ENCODE results near the gene SIAH3.
"Not testable (repeated sequence)": the region's sequence is repeated elsewhere in the genome, so short reads cannot be mapped to it uniquely, and the experiment has no call there.

Gene SIAH3

DNA sequence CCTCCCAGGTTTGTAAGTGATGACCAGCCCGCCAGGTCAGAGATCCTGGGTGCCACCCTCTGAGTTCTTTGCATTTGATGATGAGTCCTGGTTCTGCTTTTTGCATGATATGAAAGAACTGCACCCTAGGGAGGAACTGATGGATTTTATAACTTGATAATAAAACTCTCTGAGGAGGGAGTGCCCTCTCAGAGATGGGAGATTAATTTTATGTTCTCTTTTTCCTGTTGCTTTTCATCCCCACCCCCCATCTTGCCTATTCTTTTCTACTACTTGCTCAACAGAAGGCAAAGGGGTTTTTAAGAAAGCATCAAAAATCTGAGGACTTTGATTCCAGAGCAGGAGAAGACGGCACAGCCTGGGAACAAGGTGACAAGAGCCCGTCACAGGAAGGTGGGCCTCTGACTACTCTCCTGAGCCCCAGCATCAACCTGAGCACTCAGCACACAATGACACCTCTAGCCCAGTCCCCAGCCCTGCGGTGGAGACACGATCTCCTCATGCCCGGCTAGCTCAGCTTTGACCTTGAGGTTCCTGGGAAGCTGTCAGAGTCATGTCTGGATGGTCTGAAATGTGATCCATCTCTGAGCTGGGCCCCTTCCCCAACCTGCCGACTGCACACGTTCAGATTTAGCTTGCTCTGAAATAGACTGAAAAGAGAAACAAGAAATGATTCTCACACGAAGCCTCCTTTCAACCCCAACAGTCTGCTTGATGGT is 69.1 kb downstream of the SIAH3 start:
- DNase-seq (ENCODE audit: low spot score), result no peak

DNA sequence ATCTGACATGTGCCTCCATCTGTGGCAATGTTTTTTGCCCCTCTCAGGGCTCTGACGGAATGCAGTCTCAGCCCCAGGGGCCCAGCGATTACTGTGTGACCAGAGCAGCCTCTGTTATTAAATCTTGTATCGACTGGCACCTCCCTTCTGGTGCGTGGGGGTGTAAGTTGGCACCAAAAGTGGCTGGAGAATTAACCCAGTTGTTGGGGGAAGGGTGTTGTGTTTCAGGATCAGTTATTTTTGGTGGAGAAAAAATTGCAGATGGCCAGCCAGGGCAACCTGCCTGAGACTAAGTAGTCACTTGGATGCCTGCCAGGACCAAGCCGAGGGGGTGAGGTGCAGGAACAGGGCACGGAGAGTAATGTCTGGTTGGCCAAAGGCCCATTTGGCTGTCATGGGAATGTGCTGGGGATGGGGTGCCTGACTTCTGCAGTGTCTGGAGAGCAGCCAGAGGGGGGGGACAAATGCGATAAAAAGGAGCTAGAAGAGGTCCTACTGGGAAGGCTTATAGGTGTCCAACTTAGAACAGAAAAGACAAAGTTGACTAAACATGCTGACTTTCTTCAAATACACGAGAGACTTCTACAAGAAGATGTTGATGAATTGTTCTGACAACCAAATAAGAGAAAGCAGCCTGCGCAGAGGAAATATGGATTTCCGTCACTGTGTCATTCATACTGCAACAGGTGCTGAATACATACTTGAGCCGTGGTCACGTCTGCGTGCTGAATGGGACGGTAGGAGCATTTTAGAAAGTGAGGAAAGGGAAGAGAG is 69.8 kb downstream of the SIAH3 start:
- DNase-seq (ENCODE audit: low spot score), result no peak

- no peak for DNase-seq (ENCODE audit: low spot score)
Observed at GRCh38 chr13:45779901-45780300, 71.7 kb downstream of the SIAH3 start.

- no peak for DNase-seq (ENCODE audit: low spot score)
Observed at GRCh38 chr13:45778882-45779281, 72.7 kb downstream of the SIAH3 start.

DNA sequence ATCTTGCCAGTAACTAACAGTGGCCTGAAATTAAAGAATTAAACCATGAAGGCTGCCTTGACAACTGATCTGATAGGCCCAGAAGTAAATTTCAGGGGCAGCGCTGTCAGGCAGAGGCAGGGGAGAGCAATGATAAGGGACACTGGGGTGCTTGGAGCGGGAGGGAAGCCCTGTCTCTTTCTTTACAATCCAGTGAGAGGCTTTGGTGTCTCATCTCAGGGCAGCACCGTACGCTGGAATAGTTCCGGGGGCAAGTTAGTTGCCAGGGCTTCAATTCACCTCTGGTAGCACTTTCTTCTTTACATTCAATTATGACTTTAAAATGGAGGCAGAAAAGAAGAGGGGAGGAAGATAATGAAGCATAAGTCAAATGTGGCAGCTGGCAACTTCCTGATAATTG is 74.8 kb downstream of the SIAH3 start:
- DNase-seq (ENCODE audit: low spot score), result no peak

GRCh38 chr13:45775401-45775963 is 76.1 kb downstream of the SIAH3 start:
- DNase-seq (ENCODE audit: low spot score), result no peak

GRCh38 chr13:45773944-45774343 is 77.6 kb downstream of the SIAH3 start:
- no peak for DNase-seq (ENCODE audit: low spot score)

- no peak for DNase-seq (ENCODE audit: low spot score)
Observed at GRCh38 chr13:45773236-45773635, 78.3 kb downstream of the SIAH3 start.

DNA sequence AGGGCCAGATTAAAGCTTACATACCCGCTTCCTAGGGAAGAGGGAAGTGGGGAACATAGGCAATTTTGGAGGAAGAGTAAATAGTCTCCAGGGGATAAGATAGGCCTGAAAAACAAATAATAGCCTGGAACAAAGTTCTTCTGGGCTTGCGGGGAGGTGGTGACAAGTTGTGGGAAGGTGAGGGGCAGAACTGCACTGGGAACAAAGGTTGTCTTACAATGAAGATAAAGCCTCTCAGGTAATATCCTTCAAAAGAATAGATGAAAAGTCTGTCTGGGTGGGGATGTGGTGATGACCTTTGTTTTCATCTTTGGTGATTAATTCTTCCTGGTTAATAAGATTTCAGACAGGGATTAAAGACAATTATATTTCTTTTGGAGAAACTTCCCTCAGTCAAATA is 80.7 kb downstream of the SIAH3 start:
- DNase-seq (ENCODE audit: low spot score), result no peak

GRCh38 chr13:45768656-45769479 is 82.7 kb downstream of the SIAH3 start:
- no peak for DNase-seq (ENCODE audit: low spot score)

DNA sequence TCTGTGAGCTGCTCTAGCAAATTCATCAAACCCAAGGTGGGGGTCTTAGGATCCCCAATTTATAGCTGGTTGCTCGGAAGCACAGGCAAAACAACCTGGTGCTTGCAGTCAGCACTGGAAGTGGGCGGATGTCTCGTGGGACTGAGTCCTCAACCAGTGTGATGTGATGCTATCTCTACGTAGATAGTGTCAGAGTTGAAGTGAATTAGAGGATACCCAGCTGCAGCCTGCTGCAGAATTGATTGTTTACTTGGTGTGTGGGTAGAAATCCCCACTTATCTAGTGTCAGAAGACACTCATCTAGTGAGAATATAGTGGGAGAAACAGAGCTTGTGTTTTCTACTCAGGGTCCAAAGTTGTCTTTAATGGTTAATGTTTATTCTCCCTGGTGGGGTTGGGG is 86.1 kb downstream of the SIAH3 start:
- no peak for DNase-seq (ENCODE audit: low spot score)

- no peak for DNase-seq (ENCODE audit: low spot score)
Observed at GRCh38 chr13:45763419-45763818, 88.1 kb downstream of the SIAH3 start.

DNA sequence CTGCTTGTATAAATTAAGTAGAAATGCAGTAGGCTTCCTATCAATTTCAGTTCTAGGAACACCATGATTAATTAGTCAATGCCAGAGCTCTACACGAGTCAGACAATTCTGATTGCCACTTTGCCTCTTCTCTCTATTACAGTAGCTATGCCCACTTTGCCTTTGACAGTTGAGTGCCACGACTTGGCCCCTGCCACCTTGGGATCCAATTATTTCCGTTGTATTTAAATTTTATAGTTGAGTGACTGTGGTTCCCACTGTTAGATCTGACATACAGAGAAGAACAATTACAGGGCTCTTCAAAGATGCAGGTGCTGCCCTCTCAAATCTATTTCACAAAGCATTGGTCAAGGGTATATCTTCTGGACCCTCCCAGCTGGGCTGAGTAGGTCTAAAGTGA is 94.0 kb downstream of the SIAH3 start:
- not testable (repeated sequence) for DNase-seq (ENCODE audit: low spot score)

GRCh38 chr13:45756498-45756897 is 95.1 kb downstream of the SIAH3 start:
- DNase-seq (ENCODE audit: low spot score), result not testable (repeated sequence)

DNA sequence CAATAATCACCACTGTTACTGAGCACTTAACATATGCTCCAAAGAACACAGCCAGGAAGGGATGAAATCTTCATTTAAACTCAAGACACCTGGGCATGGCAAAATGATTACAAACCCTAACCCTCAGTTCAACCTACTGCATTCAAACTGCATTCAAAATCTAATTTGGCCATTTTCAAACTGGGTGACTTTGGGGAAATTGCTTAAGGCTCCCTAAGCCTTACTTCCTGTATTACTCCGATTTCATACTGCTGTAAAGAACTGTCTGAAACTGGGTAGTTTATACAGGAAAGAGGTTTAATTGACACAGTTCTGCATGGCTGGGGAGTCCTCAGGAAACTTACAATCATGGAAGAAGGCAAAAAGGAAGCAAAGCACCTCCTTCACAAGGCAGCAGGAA is 99.0 kb downstream of the SIAH3 start:
- no peak for DNase-seq (ENCODE audit: low spot score)

GRCh38 chr13:45751885-45752284 is 99.7 kb downstream of the SIAH3 start:
- DNase-seq (ENCODE audit: low spot score), result no peak

DNA sequence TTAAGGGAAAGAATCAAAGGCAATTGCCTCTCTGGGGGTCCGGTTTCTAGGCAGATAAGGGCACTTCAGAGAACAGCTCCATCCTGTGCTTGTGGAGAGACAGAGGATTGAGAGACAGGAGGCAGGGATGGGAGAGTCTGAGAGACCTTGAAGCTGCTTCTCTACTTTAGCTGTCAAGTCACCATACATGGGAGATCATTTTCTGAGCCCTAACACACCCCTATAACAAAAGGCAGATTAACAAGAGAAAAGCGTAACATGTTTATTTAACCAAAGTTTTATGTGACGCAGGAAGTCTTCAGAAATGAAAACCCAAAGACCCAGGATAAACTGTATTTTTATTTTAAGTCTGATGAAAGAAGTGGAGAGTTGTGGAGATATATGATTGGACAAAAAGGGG is 101.0 kb downstream of the SIAH3 start:
- DNase-seq (ENCODE audit: low spot score), result no peak

GRCh38 chr13:45748941-45749759 is 102.4 kb downstream of the SIAH3 start:
- DNase-seq (ENCODE audit: low spot score), result no peak

DNA sequence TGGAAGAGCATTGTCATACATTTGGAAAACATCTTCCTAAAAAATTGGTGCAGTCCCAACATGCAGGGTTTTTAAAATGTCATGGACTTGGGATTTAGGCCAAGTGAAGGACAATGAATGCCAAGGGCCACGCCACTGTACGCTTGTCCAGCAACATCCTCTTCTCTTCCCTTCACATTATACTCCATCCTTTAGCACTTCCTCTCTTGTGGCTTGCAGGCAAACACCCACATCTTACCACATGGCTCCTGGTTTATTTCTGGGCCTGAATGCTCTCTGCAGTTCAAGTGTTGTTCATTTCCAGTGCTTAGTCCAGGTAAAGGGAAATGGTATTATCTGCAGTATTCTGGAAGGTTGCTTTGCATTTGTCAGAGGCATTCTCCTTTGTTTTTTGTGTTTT is 104.5 kb downstream of the SIAH3 start:
- DNase-seq (ENCODE audit: low spot score), result no peak

- no peak for DNase-seq (ENCODE audit: low spot score)
Observed at GRCh38 chr13:45744979-45745378, 106.6 kb downstream of the SIAH3 start.

DNA sequence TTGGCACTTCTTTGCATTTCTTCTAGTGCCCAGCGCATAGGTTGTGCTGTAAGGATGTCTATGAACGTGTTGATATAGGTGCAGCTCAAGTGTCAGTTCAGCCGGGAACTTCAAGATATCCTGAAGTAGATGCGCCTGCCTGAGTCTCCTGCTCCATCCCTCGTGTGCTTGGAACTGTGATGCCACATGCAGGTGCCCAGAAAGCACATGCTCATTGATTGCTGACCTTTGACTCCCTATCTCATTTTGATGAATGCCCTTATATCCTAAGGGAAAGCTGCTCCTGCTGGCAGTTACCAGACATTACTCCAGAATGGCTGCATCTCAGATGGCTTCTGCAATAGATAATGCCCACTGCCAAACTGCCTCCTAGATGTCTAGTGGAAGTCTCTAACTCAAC is 108.6 kb downstream of the SIAH3 start:
- no peak for DNase-seq (ENCODE audit: low spot score)

GRCh38 chr13:45737571-45738017 is 114.0 kb downstream of the SIAH3 start:
- no peak for DNase-seq (ENCODE audit: low spot score)

All from hematopoietic multipotent progenitor cell treated with erythropoietin and hydrocortisone succinate and interleukin-3 and kit ligand, for 15 days (in vitro differentiated cells).